Brain microvascular endothelial cell (primary cell): ENCODE data around the gene ATP8B2.
"Not testable (repeated sequence)": the region's sequence is repeated elsewhere in the genome, so short reads cannot be mapped to it uniquely, and the experiment has no call there.

Experiments
- DNase-seq: peaks from one replicate; pipeline ENCODE4 v3.0.0-alpha.2; 2020
- H3K27ac ChIP-seq: fragments of 250-450 bp; sonication (Bioruptor Pico); 2 replicates; pipeline ENCODE4 v1.5.1; 2020; ENCODE audit warnings: mild to moderate bottlenecking, moderate library complexity
- H3K27me3 ChIP-seq: fragments of 250-450 bp; sonication (Bioruptor Pico); replicated peaks from 2 replicates; pipeline ENCODE4 v1.5.1; 2020; ENCODE audit warnings: mild to moderate bottlenecking
- H3K36me3 ChIP-seq: fragments of 250-450 bp; sonication (Bioruptor Pico); replicated peaks from 2 replicates; pipeline ENCODE4 v1.5.1; 2020; ENCODE audit warnings: mild to moderate bottlenecking
- H3K4me3 ChIP-seq: 2 replicates; pipeline ENCODE4 v1.5.1; 2011; ENCODE audit warnings: low read depth, mild to moderate bottlenecking, control low read depth, low read length, moderate library complexity
- CTCF ChIP-seq: IDR thresholded peaks from 2 replicates; pipeline ENCODE4 v1.5.1; 2011; ENCODE audit warnings: low read depth, mild to moderate bottlenecking, moderate library complexity, low read length, control low read depth, inconsistent platforms; ENCODE audit errors: missing control alignments
- in situ Hi-C: cut with HindIII; loops from 2 replicates; pipeline ENCODE4 v1.10.0; 2017; ENCODE audit warnings: low sequenced_read_pairs, low pct_ligation_motif_present

Gene ATP8B2

GRCh38 chr1:154337253-154337894 lies 12.0 kb downstream of the ATP8B2 start:
- no peaks in the 10 kb centered on the region for H3K27me3 ChIP-seq
- no peak for DNase-seq
- H3K36me3 ChIP-seq = peaks cover 71% of the 10 kb centered on the region
- no peak for TF ChIP-seq CTCF
- H3K4me3 ChIP-seq = no peak overlapping the region
- no peak overlapping the region for H3K27ac ChIP-seq
- in situ Hi-C loops = loop anchor here (25.0 kb wide), 1 partner anchor 100 kb away; no protein-coding TSS in a partner anchor

GRCh38 chr1:154338875-154339274 lies 13.6 kb downstream of the ATP8B2 start:
- no peak for TF ChIP-seq CTCF
- no peak overlapping the region for H3K27ac ChIP-seq
- no peak for DNase-seq
- peaks cover 78% of the 10 kb centered on the region for H3K36me3 ChIP-seq
- in situ Hi-C loops = loop anchor here (25.0 kb wide), 1 partner anchor 102 kb away; no protein-coding TSS in a partner anchor
- no peaks in the 10 kb centered on the region for H3K27me3 ChIP-seq
- H3K4me3 ChIP-seq = no peak overlapping the region

- not testable (repeated sequence) for H3K27ac ChIP-seq, H3K27me3 ChIP-seq, H3K4me3 ChIP-seq, DNase-seq
- H3K36me3 ChIP-seq = peaks cover 86% of the 10 kb centered on the region
- in situ Hi-C loops = loop anchor here (25.0 kb wide), 1 partner anchor 104 kb away; no protein-coding TSS in a partner anchor
These were observed 16.0 kb downstream of the ATP8B2 start for GRCh38 chr1:154341366-154341765.

GRCh38 chr1:154342132-154342531 lies 16.8 kb downstream of the ATP8B2 start:
- peaks cover 89% of the 10 kb centered on the region for H3K36me3 ChIP-seq
- H3K27me3 ChIP-seq = no peaks in the 10 kb centered on the region
- DNase-seq = no peak
- in situ Hi-C loops = loop anchor here (25.0 kb wide), 1 partner anchor 105 kb away; no protein-coding TSS in a partner anchor
- no peak for TF ChIP-seq CTCF
- H3K4me3 ChIP-seq = no peak overlapping the region
- H3K27ac ChIP-seq = no peak overlapping the region

- no peak for DNase-seq
- TF ChIP-seq CTCF = no peak
- in situ Hi-C loops = loop anchor here (25.0 kb wide), 1 partner anchor 106 kb away; no protein-coding TSS in a partner anchor
- peaks cover 87% of the 10 kb centered on the region for H3K36me3 ChIP-seq
- no peak overlapping the region for H3K27ac ChIP-seq
- H3K27me3 ChIP-seq = no peaks in the 10 kb centered on the region
- no peak overlapping the region for H3K4me3 ChIP-seq
These were observed 17.6 kb downstream of the ATP8B2 start for GRCh38 chr1:154342836-154343472.

- Histone ChIP-seq H3K4me3 (no peak overlapping the region), H3K27me3 (no peaks in the 10 kb centered on the region), H3K27ac (no peak overlapping the region), H3K36me3 (peaks cover 88% of the 10 kb centered on the region)
- DNase-seq = peak; percentile 18
- in situ Hi-C loops = loop anchor here (25.0 kb wide), 1 partner anchor 108 kb away; no protein-coding TSS in a partner anchor
- TF ChIP-seq CTCF = peak; percentile 87
These were observed 19.9 kb downstream of the ATP8B2 start for GRCh38 chr1:154344977-154345837.
